ENCODE measurements around the gene FAM3D.

The FAM3D gene

GRCh38 chr3:58630076-58630709, 36.4 kb downstream of the FAM3D start:
- FAIRE-seq (peak; percentile 48), DNase-seq (ENCODE audit: insufficient read length, low spot score) (peak; percentile 60)

- DNase-seq (ENCODE audit: insufficient read length, low spot score) (no peak), FAIRE-seq (no peak)
These were observed 36.9 kb downstream of the FAM3D start for GRCh38 chr3:58629629-58630028.

DNA sequence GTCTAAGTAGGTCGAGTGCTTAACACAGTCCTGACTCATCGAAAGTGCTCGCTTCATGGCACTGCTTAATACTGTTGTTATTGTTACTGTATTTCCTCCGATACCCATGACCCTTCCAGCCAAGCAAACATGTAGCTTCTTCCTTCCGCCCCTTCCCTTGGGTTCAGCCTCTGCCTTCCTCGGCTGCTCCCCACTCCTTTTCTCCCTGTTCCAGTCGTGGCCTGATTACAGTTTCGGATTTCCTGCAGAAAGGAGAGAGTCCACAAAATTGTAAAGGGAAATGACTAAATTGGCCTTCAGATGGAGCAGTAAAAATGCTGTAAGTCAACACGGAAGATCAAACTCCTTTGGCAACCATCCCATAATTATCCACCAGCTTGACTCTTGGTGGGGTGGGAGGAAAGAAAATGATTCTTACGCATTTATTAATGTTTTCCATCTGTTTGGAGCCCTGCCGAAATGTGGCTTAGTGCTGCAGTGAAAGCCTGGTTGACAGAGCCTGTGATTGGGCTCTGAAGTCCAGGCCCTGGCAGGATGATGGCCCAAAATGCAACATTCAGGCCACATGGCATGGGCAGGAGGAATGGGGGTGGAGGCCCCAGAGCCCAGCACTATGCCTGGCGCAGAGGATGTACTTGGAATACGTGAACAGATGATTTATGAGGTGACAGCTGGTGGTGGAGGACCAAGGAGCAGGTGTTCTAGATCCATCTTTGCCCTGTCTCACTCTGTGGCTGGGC, 37.6 kb downstream of the FAM3D start:
- no peak for DNase-seq (ENCODE audit: insufficient read length, low spot score)

DNA sequence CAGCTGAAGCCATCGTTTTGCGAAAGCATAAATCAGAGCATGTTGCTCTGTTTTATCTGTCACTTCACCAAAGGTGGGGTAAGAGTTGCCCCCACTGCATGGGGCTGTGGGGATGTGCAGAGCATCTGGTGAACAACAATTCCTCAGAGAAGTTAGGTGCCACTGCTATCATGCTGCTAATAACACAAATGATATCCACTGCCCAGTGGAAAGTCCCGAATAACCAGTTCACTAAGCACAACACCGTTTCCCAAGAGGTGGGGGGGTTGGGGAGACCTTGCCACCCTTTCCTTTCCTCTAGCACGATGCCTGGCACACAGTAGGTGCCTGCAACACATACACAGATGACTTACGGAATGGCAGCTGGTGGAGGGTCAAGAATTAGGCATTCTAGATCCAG, 38.6 kb downstream of the FAM3D start:
- DNase-seq (ENCODE audit: insufficient read length, low spot score) = no peak
- FAIRE-seq = peak; percentile 28

More for the DNA sequence above, 37.6 kb downstream of the FAM3D start:
- FAIRE-seq = peak; percentile 28

GRCh38 chr3:58627570-58627885, 39.0 kb downstream of the FAM3D start:
- DNase-seq (ENCODE audit: insufficient read length, low spot score) = peak; percentile 25
- FAIRE-seq = no peak

GRCh38 chr3:58626841-58627569, 39.6 kb downstream of the FAM3D start:
- DNase-seq (ENCODE audit: insufficient read length, low spot score) = no peak
- no peak for FAIRE-seq

- FAIRE-seq = no peak
These were observed 41.3 kb downstream of the FAM3D start for GRCh38 chr3:58625196-58625824.

GRCh38 chr3:58624550-58624949, 42.0 kb downstream of the FAM3D start:
- FAIRE-seq (no peak), DNase-seq (ENCODE audit: insufficient read length, low spot score) (no peak)

More at GRCh38 chr3:58625196-58625824, 41.3 kb downstream of the FAM3D start:
- DNase-seq (ENCODE audit: insufficient read length, low spot score) = no peak

GRCh38 chr3:58623961-58624360, 42.6 kb downstream of the FAM3D start:
- FAIRE-seq (no peak), DNase-seq (ENCODE audit: insufficient read length, low spot score) (no peak)

GRCh38 chr3:58623478-58623877, 43.1 kb downstream of the FAM3D start:
- FAIRE-seq (no peak), DNase-seq (ENCODE audit: insufficient read length, low spot score) (no peak)

DNA sequence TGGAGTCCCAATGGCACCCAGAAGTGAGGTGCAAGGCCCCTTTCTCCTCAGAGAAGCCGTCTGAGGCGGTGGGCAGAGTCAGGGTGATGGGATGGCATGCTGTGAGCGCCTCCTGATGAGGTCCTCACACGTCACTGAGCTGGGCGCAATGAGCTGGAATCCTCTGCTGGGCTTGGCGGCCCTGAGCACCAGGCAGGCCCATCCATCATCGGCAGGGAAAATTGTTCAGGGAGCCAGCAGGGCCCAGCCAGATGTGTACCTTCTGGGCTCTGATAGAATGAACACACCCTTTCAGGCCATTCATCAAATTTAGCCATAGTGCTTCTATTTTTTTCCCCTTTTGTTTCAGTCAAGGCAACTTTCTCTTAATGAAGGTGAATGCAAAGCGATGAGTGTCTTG, 43.7 kb downstream of the FAM3D start:
- FAIRE-seq (no peak), DNase-seq (ENCODE audit: insufficient read length, low spot score) (no peak)

DNA sequence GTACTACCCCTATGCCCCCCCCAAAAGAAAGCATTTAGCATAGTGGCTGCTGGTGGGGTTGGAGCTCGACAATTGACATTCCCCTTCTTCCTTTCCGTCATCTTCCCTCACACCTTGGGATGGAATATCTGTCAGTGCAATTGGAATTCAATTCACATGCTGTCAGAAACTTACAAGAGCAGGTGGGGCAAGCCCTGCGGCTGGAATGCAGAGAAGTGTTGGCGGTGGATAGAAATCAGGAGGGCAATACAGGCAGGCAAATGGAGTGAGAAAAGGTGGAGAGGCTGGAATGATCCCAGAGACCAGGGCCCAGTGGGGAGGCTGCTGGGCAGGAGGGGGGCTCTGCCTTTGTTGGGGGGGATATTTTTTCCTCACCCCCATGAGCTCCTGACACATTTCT, 44.1 kb downstream of the FAM3D start:
- no peak for DNase-seq (ENCODE audit: insufficient read length, low spot score)
- FAIRE-seq = no peak

GRCh38 chr3:58621086-58621830, 45.3 kb downstream of the FAM3D start:
- FAIRE-seq = no peak

DNA sequence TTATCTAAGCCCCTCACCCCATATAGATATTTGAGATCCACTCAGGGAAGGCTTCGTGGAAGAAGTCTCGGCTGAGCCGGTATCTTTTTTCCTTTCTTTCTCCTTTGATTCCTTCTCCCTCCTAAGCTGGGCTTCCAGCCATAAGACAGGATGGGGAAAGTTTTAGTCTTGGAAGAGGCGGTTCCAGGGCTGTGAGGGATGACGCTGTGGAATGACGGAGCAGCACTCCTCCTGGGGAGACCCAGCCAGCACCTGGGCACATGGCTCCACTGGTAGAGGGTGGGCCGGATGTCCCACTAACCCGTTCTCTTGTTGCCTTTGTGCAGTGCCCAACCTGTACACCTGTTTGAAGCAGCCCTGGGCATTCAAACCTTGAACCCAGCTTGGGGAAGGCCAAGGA, 46.2 kb downstream of the FAM3D start:
- no peak for FAIRE-seq
- DNase-seq (ENCODE audit: insufficient read length, low spot score) = no peak

More at GRCh38 chr3:58621086-58621830, 45.3 kb downstream of the FAM3D start:
- DNase-seq (ENCODE audit: insufficient read length, low spot score) = no peak

DNA sequence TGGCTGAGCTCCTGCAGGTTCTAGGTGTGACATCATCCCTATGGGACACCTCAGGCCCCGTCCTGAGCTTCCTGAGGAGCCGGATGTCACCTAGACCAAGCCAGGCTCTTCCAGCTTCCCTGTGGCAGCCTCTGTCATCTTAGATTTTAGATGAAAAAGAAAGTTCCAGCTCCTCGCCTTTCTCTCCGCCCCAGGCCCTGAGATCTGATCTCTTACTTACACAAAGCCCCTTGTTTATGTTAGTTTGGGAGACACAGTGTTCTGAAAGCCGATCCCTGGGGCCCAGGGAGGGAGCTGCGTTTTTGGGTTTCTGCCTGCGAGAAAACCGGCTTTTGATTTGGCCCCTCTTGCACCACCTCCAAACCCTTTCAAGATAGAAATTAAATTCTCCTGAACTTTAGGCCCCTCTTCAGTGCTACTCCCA, 49.2 kb downstream of the FAM3D start:
- DNase-seq (ENCODE audit: insufficient read length, low spot score) (no peak), FAIRE-seq (no peak)

DNA sequence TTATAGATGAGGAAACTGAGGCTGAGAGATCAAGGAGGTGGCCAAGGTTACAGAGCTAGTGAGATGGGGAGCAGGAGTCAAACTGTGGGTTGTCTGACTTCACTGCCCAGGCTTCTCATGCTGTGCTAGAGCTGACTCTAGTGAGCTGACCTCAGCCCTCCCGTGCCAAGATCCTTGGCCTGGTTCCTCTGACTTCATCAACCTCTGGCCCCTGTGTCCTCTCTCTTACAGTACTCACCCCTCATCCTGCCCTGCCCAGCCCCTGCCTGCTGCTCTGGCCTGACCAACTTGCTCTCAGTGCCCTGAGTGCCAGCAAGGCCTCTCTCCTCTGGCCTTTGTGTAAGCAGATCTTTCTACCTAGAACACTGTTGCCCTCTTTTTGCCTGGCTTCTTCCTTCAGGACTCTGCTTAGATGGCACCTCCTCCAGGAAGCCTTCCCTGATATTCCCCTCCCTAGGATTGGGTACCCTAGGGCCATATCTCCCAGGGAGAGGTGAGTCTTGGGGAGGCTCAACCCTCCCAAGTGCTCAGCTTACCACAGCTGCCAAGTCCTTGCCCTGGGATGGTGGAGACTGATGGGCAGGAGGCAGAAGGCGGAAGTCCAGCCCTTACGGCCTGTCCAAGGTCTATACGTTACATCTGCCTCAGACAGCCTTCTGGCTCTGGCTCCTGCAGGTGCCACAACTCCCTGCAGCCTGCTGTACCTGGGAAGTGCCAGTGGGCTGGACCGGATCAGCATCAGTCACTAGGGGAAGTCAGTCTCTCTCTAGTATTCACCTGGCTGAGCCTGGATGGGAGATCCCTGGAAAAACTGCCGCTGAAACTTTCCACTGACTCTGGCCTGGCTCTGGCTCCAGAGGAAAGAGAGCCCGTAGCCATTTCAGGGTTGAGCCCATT, 53.1 kb downstream of the FAM3D start:
- FAIRE-seq = no peak
- no peak for DNase-seq (ENCODE audit: insufficient read length, low spot score)

DNA sequence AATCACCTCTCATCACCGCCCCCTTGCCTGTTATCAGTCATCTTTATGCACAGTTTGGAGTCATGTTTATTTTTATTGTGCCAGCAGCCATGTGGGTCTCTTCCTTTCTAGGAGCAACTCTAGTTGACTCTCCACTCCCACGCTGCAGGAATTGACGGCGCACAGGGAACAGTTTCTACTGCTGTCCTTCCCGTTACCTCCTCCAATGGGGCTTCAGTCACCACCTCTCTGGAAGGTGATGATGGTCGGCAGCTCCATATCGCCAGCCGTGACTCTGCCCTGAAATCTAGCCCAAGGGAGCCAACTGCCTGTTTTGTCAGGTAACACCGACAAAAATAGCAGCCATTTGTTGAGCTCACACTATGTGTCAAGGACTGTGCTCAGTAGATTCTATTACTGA, 53.7 kb downstream of the FAM3D start:
- no peak for FAIRE-seq
- DNase-seq (ENCODE audit: insufficient read length, low spot score) = no peak

GRCh38 chr3:58609990-58610389, 56.6 kb downstream of the FAM3D start:
- peak; percentile 79 for FAIRE-seq
- DNase-seq (ENCODE audit: insufficient read length, low spot score) = no peak

DNA sequence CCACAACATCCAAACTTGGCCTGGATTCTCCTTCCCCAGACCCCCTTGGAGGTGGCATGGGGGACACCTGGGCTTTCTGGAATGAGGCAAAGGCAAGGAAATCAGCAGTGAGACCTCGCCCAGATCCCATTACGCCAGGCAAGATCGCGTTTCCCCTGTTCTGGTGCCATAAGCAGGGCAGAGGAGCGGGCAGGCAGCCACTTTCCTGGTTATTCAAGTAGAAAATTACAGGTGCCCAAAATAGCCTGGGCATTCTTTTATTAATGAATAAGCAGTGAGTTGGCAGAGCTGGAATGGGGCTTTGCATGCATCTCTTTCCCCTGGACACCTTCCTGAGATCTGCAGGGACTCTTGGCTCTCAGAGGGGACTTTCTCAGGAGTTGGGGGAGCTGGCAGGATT, 57.9 kb downstream of the FAM3D start:
- FAIRE-seq = no peak

DNA sequence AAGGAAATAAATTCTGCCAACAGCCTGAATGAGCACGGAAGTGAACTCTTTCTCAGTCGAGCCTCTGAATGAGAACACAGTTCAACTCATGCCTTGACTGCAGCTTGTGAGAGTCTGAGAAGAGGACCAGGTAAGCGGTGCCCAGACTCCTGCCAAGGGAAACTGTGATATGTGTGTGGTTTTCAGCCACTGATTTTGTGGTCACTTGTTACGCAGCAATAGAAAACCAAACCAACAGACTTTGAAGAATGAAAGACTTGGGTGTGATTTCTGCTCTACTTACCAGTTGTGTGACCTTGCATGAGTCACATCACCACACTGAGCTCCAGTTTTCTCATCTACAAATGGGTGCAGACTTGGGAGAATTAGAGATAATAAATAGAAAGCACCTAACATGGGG, 58.8 kb downstream of the FAM3D start:
- DNase-seq (ENCODE audit: insufficient read length, low spot score) (no peak), FAIRE-seq (no peak)

More for the DNA sequence above, 57.9 kb downstream of the FAM3D start:
- no peak for DNase-seq (ENCODE audit: insufficient read length, low spot score)
